GM19452 (cell line): ENCODE results near the gene NR2F2.

ENCODE experiments used
- ATAC-seq: cut with Tn5 transposase; IDR thresholded peaks from one replicate; pipeline ENCODE4 v1.9.1; 2021; ENCODE audit not compliant: unreplicated experiment

Gene NR2F2

GRCh38 chr15:96341513-96342405, 11.3 kb downstream of the NR2F2 start:
- ATAC-seq: no peak

- ATAC-seq: no peak
These were observed 12.1 kb downstream of the NR2F2 start for GRCh38 chr15:96342406-96343112.

- no peak for ATAC-seq
These were observed 12.9 kb downstream of the NR2F2 start for GRCh38 chr15:96343113-96344059.

- no peak for ATAC-seq
These were observed 13.7 kb downstream of the NR2F2 start for GRCh38 chr15:96344060-96344705.

- ATAC-seq: no peak
These were observed 14.4 kb downstream of the NR2F2 start for GRCh38 chr15:96344706-96345559.

- no peak for ATAC-seq
These were observed 15.3 kb downstream of the NR2F2 start for GRCh38 chr15:96345560-96346399.

- no peak for ATAC-seq
These were observed 16.0 kb downstream of the NR2F2 start for GRCh38 chr15:96346409-96346970.

- ATAC-seq: no peak
These were observed 16.9 kb downstream of the NR2F2 start for GRCh38 chr15:96347181-96348111.

- ATAC-seq: no peak
These were observed 17.9 kb downstream of the NR2F2 start for GRCh38 chr15:96348112-96349027.

- ATAC-seq: no peak
These were observed 18.7 kb downstream of the NR2F2 start for GRCh38 chr15:96349034-96349856.

- ATAC-seq: no peak
These were observed 19.6 kb downstream of the NR2F2 start for GRCh38 chr15:96349857-96350720.

GRCh38 chr15:96350934-96351724, 20.6 kb downstream of the NR2F2 start:
- ATAC-seq: no peak

GRCh38 chr15:96351761-96352603, 21.5 kb downstream of the NR2F2 start:
- no peak for ATAC-seq
